WTC11 (cell line): ENCODE data around the gene RTN4. TPM values are rescaled to one million over a fixed set of nuclear protein-coding genes. Genes with fewer than 3 reads are reported as not detected.
A peak's percentile ranks its signal among the peaks of the same experiment; 100 is the strongest.

Source experiments
- ATAC-seq: fragments of 200-7000 bp; cut with Tn5 transposase; 2 replicates; pipeline ENCODE4 v1.10.0; 2021; ENCODE audit warnings: mild to moderate bottlenecking, moderate library complexity
- CTCF ChIA-PET: fragments of 300-600 bp; sonication (Branson Sonifier 250); formaldehyde crosslinking; loops from one replicate; lab custom pipeline; 2021; ENCODE audit warnings: antibody characterized with exemption; lab: Charles Lee
- POLR2A ChIA-PET: fragments of 350-600 bp; sonication (Branson Sonifier 250); formaldehyde crosslinking; loops from one replicate; lab custom pipeline; 2021; ENCODE audit warnings: antibody characterized with exemption; lab: Charles Lee
- DNase-seq: peaks from one replicate; pipeline ENCODE4 v3.0.0; 2021; ENCODE audit warnings: low spot score
- H3K27ac Mint-ChIP-seq: 2 replicates; pipeline ENCODE4 v1.8.0; 2021; ENCODE audit warnings: mixed read lengths
- H3K27me3 Mint-ChIP-seq: 2 replicates; pipeline ENCODE4 v1.8.0; 2021; ENCODE audit warnings: low read depth, mild to moderate bottlenecking, moderate library complexity, mixed read lengths
- H3K36me3 Mint-ChIP-seq: 2 replicates; pipeline ENCODE4 v1.8.0; 2021; ENCODE audit warnings: mixed read lengths
- H3K4me1 Mint-ChIP-seq: 2 replicates; pipeline ENCODE4 v1.8.0; 2022; ENCODE audit warnings: mixed read lengths
- H3K4me3 Mint-ChIP-seq: 2 replicates; pipeline ENCODE4 v1.8.0; 2021; ENCODE audit warnings: mild to moderate bottlenecking, moderate library complexity, mixed read lengths
- H3K9me3 Mint-ChIP-seq: 2 replicates; pipeline ENCODE4 v1.8.0; 2021; ENCODE audit warnings: mixed read lengths
- CREM ChIP-seq: sonication (generic); formaldehyde crosslinking; IDR thresholded peaks from 2 replicates; pipeline ENCODE4 v1.8.1; 2022; ENCODE audit warnings: mild to moderate bottlenecking, missing genetic modification reagents, moderate library complexity
- EMX1 ChIP-seq: fragments of 250-450 bp; sonication (Bioruptor Pico); IDR thresholded peaks from 2 replicates; pipeline ENCODE4 v1.8.0; 2021; ENCODE audit warnings: mild to moderate bottlenecking
- FOXJ3 ChIP-seq: sonication (generic); formaldehyde crosslinking; IDR thresholded peaks from 2 replicates; pipeline ENCODE4 v1.9.0; 2021; ENCODE audit warnings: missing genetic modification reagents, mild to moderate bottlenecking, borderline replicate concordance
- GRHL2 ChIP-seq: fragments of 250-450 bp; sonication (Bioruptor Pico); IDR thresholded peaks from 2 replicates; pipeline ENCODE4 v1.8.0; 2022; ENCODE audit warnings: mild to moderate bottlenecking, moderate library complexity; ENCODE audit not compliant: insufficient replicate concordance, severe bottlenecking
- NR3C1 ChIP-seq: sonication (generic); formaldehyde crosslinking; conservative IDR thresholded peaks from 2 replicates; pipeline ENCODE4 v1.8.1; 2023; ENCODE audit warnings: low read depth, mild to moderate bottlenecking, missing genetic modification reagents
- SMAD3 ChIP-seq: sonication (generic); formaldehyde crosslinking; IDR thresholded peaks from 2 replicates; pipeline ENCODE4 v1.8.0; 2022; ENCODE audit warnings: missing genetic modification reagents, mild to moderate bottlenecking, borderline replicate concordance
- SOX15 ChIP-seq: fragments of 250-450 bp; sonication (Bioruptor Pico); IDR thresholded peaks from 2 replicates; pipeline ENCODE4 v1.9.0; 2021; ENCODE audit warnings: mild to moderate bottlenecking
- TEAD4 ChIP-seq: sonication (generic); formaldehyde crosslinking; IDR thresholded peaks from 2 replicates; pipeline ENCODE4 v1.8.0; 2022; ENCODE audit warnings: mild to moderate bottlenecking, missing genetic modification reagents
- ZNF121 ChIP-seq: sonication (generic); formaldehyde crosslinking; IDR thresholded peaks from 2 replicates; pipeline ENCODE4 v1.8.0; 2023; ENCODE audit warnings: missing genetic modification reagents
- ZNF219 ChIP-seq: sonication (generic); formaldehyde crosslinking; IDR thresholded peaks from 2 replicates; pipeline ENCODE4 v1.8.0; 2023; ENCODE audit warnings: missing genetic modification reagents, mild to moderate bottlenecking, borderline replicate concordance
- ZNF232 ChIP-seq: sonication (generic); formaldehyde crosslinking; IDR thresholded peaks from 2 replicates; pipeline ENCODE4 v1.8.0; 2022; ENCODE audit warnings: mild to moderate bottlenecking, missing genetic modification reagents
- ZNF317 ChIP-seq: sonication (generic); formaldehyde crosslinking; IDR thresholded peaks from 2 replicates; pipeline ENCODE4 v1.8.1; 2023; ENCODE audit warnings: low read depth, mild to moderate bottlenecking, moderate library complexity, missing genetic modification reagents, borderline replicate concordance
- total RNA-seq: library from RNA; stranded (reverse); gene quantifications from 3 replicates; pipeline ENCODE4 v1.2.3, GENCODE V29; 2021
- TF ChIP-seq, protein P1 (sequence below): sonication (generic); formaldehyde crosslinking; IDR thresholded peaks from 2 replicates; pipeline ENCODE4 v1.8.1; 2023; ENCODE audit warnings: mild to moderate bottlenecking, missing genetic modification reagents
- TF ChIP-seq, protein P2 (sequence below): sonication (generic); formaldehyde crosslinking; IDR thresholded peaks from 2 replicates; pipeline ENCODE4 v1.8.1; 2023; ENCODE audit warnings: mild to moderate bottlenecking, missing genetic modification reagents, moderate library complexity
- TF ChIP-seq, protein P3 (sequence below): sonication (generic); formaldehyde crosslinking; IDR thresholded peaks from 2 replicates; pipeline ENCODE4 v1.8.1; 2023; ENCODE audit warnings: mild to moderate bottlenecking, missing genetic modification reagents, borderline replicate concordance
- TF ChIP-seq, protein P4 (sequence below): sonication (generic); formaldehyde crosslinking; IDR thresholded peaks from 2 replicates; pipeline ENCODE4 v1.8.0; 2023; ENCODE audit warnings: missing genetic modification reagents, mild to moderate bottlenecking, borderline replicate concordance
- TF ChIP-seq, protein P5 (sequence below): sonication (generic); formaldehyde crosslinking; IDR thresholded peaks from 2 replicates; pipeline ENCODE4 v1.8.0; 2022; ENCODE audit warnings: missing genetic modification reagents
- TF ChIP-seq, protein P6 (sequence below): sonication (generic); formaldehyde crosslinking; IDR thresholded peaks from 2 replicates; pipeline ENCODE4 v1.8.1; 2022; ENCODE audit warnings: missing genetic modification reagents, borderline replicate concordance

The RTN4 gene
- total RNA-seq, 1 experiment from 2014 or later = 202 TPM

DNA sequence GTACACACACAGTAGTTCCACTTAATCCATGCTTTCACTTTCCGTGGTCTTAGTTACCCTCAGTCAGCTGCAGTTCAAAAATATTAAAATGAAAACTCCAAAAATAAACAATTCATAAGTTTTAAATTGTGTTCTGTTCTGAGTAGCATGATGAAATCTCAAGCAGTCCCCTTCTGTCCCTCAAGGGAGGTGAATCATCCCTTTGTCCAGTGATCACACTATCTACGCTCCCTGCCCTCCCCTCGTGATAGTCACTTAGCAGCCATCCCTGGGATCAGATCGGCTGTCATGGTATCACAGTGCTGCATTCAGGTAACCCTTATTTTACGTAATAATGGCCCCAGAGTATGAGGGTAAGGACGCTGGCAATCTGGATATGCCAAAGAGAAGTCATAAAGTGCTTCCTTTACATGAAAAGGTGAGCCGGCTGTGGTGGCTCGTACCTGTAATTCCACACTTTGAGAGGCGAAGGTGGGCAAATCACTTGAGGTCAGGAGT lies 5.8 kb upstream of the RTN4 start:
- DNase-seq (no peak), ATAC-seq (peak; percentile 29)
- TF ChIP-seq ZNF121 (CRISPR knock-in tag) (no peak), FOXJ3 (CRISPR knock-in tag) (no peak), SMAD3 (no peak), GRHL2 (no peak), NR3C1 (no peak), CREM (CRISPR knock-in tag) (no peak), TEAD4 (CRISPR knock-in tag) (no peak), EMX1 (CRISPR knock-in tag) (no peak), ZNF219 (CRISPR knock-in tag) (no peak), ZNF232 (CRISPR knock-in tag) (no peak), SOX15 (CRISPR knock-in tag) (no peak), ZNF317 (CRISPR knock-in tag) (no peak)
- TF ChIP-seq, protein P1, sequence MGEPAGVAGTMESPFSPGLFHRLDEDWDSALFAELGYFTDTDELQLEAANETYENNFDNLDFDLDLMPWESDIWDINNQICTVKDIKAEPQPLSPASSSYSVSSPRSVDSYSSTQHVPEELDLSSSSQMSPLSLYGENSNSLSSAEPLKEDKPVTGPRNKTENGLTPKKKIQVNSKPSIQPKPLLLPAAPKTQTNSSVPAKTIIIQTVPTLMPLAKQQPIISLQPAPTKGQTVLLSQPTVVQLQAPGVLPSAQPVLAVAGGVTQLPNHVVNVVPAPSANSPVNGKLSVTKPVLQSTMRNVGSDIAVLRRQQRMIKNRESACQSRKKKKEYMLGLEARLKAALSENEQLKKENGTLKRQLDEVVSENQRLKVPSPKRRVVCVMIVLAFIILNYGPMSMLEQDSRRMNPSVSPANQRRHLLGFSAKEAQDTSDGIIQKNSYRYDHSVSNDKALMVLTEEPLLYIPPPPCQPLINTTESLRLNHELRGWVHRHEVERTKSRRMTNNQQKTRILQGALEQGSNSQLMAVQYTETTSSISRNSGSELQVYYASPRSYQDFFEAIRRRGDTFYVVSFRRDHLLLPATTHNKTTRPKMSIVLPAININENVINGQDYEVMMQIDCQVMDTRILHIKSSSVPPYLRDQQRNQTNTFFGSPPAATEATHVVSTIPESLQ = no peak
- TF ChIP-seq, protein P2, sequence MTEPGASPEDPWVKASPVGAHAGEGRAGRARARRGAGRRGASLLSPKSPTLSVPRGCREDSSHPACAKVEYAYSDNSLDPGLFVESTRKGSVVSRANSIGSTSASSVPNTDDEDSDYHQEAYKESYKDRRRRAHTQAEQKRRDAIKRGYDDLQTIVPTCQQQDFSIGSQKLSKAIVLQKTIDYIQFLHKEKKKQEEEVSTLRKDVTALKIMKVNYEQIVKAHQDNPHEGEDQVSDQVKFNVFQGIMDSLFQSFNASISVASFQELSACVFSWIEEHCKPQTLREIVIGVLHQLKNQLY (CRISPR knock-in tag) = no peak
- TF ChIP-seq, protein P3, sequence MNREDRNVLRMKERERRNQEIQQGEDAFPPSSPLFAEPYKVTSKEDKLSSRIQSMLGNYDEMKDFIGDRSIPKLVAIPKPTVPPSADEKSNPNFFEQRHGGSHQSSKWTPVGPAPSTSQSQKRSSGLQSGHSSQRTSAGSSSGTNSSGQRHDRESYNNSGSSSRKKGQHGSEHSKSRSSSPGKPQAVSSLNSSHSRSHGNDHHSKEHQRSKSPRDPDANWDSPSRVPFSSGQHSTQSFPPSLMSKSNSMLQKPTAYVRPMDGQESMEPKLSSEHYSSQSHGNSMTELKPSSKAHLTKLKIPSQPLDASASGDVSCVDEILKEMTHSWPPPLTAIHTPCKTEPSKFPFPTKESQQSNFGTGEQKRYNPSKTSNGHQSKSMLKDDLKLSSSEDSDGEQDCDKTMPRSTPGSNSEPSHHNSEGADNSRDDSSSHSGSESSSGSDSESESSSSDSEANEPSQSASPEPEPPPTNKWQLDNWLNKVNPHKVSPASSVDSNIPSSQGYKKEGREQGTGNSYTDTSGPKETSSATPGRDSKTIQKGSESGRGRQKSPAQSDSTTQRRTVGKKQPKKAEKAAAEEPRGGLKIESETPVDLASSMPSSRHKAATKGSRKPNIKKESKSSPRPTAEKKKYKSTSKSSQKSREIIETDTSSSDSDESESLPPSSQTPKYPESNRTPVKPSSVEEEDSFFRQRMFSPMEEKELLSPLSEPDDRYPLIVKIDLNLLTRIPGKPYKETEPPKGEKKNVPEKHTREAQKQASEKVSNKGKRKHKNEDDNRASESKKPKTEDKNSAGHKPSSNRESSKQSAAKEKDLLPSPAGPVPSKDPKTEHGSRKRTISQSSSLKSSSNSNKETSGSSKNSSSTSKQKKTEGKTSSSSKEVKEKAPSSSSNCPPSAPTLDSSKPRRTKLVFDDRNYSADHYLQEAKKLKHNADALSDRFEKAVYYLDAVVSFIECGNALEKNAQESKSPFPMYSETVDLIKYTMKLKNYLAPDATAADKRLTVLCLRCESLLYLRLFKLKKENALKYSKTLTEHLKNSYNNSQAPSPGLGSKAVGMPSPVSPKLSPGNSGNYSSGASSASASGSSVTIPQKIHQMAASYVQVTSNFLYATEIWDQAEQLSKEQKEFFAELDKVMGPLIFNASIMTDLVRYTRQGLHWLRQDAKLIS = no peak
- TF ChIP-seq, protein P4, sequence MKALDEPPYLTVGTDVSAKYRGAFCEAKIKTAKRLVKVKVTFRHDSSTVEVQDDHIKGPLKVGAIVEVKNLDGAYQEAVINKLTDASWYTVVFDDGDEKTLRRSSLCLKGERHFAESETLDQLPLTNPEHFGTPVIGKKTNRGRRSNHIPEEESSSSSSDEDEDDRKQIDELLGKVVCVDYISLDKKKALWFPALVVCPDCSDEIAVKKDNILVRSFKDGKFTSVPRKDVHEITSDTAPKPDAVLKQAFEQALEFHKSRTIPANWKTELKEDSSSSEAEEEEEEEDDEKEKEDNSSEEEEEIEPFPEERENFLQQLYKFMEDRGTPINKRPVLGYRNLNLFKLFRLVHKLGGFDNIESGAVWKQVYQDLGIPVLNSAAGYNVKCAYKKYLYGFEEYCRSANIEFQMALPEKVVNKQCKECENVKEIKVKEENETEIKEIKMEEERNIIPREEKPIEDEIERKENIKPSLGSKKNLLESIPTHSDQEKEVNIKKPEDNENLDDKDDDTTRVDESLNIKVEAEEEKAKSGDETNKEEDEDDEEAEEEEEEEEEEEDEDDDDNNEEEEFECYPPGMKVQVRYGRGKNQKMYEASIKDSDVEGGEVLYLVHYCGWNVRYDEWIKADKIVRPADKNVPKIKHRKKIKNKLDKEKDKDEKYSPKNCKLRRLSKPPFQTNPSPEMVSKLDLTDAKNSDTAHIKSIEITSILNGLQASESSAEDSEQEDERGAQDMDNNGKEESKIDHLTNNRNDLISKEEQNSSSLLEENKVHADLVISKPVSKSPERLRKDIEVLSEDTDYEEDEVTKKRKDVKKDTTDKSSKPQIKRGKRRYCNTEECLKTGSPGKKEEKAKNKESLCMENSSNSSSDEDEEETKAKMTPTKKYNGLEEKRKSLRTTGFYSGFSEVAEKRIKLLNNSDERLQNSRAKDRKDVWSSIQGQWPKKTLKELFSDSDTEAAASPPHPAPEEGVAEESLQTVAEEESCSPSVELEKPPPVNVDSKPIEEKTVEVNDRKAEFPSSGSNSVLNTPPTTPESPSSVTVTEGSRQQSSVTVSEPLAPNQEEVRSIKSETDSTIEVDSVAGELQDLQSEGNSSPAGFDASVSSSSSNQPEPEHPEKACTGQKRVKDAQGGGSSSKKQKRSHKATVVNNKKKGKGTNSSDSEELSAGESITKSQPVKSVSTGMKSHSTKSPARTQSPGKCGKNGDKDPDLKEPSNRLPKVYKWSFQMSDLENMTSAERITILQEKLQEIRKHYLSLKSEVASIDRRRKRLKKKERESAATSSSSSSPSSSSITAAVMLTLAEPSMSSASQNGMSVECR (CRISPR knock-in tag) = no peak
- TF ChIP-seq, protein P5, sequence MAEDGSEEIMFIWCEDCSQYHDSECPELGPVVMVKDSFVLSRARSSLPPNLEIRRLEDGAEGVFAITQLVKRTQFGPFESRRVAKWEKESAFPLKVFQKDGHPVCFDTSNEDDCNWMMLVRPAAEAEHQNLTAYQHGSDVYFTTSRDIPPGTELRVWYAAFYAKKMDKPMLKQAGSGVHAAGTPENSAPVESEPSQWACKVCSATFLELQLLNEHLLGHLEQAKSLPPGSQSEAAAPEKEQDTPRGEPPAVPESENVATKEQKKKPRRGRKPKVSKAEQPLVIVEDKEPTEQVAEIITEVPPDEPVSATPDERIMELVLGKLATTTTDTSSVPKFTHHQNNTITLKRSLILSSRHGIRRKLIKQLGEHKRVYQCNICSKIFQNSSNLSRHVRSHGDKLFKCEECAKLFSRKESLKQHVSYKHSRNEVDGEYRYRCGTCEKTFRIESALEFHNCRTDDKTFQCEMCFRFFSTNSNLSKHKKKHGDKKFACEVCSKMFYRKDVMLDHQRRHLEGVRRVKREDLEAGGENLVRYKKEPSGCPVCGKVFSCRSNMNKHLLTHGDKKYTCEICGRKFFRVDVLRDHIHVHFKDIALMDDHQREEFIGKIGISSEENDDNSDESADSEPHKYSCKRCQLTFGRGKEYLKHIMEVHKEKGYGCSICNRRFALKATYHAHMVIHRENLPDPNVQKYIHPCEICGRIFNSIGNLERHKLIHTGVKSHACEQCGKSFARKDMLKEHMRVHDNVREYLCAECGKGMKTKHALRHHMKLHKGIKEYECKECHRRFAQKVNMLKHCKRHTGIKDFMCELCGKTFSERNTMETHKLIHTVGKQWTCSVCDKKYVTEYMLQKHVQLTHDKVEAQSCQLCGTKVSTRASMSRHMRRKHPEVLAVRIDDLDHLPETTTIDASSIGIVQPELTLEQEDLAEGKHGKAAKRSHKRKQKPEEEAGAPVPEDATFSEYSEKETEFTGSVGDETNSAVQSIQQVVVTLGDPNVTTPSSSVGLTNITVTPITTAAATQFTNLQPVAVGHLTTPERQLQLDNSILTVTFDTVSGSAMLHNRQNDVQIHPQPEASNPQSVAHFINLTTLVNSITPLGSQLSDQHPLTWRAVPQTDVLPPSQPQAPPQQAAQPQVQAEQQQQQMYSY (CRISPR knock-in tag) = no peak
- TF ChIP-seq, protein P6, sequence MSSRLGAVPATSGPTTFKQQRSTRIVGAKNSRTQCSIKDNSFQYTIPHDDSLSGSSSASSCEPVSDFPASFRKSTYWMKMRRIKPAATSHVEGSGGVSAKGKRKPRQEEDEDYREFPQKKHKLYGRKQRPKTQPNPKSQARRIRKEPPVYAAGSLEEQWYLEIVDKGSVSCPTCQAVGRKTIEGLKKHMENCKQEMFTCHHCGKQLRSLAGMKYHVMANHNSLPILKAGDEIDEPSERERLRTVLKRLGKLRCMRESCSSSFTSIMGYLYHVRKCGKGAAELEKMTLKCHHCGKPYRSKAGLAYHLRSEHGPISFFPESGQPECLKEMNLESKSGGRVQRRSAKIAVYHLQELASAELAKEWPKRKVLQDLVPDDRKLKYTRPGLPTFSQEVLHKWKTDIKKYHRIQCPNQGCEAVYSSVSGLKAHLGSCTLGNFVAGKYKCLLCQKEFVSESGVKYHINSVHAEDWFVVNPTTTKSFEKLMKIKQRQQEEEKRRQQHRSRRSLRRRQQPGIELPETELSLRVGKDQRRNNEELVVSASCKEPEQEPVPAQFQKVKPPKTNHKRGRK (CRISPR knock-in tag) = no peak
- ChIA-PET CTCF (no interaction called here), POLR2A (no interaction called here)
- Mint-ChIP-seq H3K4me1 (peaks cover 21% of the 10 kb centered on the region), H3K36me3 (no peaks in the 10 kb centered on the region), H3K27me3 (no peaks in the 10 kb centered on the region), H3K27ac (peak overlapping the region; percentile 80), H3K4me3 (no peak overlapping the region), H3K9me3 (no peaks in the 10 kb centered on the region)
